ENCODE measurements around the gene SIRPA.

DNA sequence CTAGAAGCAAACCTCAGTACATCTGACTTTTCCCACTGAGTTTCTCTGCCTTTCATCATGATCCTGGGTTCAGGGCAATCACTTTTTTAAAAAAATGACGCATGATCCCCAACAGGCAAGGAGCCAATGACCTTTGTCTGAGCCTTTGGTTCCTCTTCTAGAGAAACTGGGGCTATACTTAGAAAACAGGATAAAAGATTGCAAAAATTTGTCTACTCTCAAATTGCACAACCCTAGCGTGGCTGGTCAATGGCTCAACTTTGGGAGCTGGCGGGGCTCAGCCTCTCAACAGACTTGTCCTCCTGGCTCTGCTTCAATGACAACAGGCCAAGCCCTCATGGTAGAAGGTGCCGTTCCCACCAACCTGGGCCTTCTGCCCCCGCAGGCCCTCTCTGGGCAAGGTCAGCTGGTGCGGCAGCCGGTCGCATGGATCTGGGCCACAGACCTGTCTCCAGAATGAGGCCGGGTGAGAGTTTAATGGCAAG, 50.0 kb downstream of the SIRPA start:
- TF ChIP-seq, protein P1, sequence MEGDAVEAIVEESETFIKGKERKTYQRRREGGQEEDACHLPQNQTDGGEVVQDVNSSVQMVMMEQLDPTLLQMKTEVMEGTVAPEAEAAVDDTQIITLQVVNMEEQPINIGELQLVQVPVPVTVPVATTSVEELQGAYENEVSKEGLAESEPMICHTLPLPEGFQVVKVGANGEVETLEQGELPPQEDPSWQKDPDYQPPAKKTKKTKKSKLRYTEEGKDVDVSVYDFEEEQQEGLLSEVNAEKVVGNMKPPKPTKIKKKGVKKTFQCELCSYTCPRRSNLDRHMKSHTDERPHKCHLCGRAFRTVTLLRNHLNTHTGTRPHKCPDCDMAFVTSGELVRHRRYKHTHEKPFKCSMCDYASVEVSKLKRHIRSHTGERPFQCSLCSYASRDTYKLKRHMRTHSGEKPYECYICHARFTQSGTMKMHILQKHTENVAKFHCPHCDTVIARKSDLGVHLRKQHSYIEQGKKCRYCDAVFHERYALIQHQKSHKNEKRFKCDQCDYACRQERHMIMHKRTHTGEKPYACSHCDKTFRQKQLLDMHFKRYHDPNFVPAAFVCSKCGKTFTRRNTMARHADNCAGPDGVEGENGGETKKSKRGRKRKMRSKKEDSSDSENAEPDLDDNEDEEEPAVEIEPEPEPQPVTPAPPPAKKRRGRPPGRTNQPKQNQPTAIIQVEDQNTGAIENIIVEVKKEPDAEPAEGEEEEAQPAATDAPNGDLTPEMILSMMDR (IDR thresholded peaks at IDR 0.05): no peak
- TF ChIP-seq MLX (CRISPR knock-in tag; IDR thresholded peaks at IDR 0.05): no peak
- TF ChIP-seq ATF1 (CRISPR knock-in tag; IDR thresholded peaks at IDR 0.05): no peak
- no peak for TF ChIP-seq ZNF423 (CRISPR knock-in tag; IDR thresholded peaks at IDR 0.05)
- TF ChIP-seq MAX (CRISPR knock-in tag; IDR thresholded peaks at IDR 0.05): no peak
- TF ChIP-seq, protein P2, sequence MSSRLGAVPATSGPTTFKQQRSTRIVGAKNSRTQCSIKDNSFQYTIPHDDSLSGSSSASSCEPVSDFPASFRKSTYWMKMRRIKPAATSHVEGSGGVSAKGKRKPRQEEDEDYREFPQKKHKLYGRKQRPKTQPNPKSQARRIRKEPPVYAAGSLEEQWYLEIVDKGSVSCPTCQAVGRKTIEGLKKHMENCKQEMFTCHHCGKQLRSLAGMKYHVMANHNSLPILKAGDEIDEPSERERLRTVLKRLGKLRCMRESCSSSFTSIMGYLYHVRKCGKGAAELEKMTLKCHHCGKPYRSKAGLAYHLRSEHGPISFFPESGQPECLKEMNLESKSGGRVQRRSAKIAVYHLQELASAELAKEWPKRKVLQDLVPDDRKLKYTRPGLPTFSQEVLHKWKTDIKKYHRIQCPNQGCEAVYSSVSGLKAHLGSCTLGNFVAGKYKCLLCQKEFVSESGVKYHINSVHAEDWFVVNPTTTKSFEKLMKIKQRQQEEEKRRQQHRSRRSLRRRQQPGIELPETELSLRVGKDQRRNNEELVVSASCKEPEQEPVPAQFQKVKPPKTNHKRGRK (CRISPR knock-in tag; IDR thresholded peaks at IDR 0.05; ENCODE audit: borderline replicate concordance): no peak
- TF ChIP-seq, protein P3, sequence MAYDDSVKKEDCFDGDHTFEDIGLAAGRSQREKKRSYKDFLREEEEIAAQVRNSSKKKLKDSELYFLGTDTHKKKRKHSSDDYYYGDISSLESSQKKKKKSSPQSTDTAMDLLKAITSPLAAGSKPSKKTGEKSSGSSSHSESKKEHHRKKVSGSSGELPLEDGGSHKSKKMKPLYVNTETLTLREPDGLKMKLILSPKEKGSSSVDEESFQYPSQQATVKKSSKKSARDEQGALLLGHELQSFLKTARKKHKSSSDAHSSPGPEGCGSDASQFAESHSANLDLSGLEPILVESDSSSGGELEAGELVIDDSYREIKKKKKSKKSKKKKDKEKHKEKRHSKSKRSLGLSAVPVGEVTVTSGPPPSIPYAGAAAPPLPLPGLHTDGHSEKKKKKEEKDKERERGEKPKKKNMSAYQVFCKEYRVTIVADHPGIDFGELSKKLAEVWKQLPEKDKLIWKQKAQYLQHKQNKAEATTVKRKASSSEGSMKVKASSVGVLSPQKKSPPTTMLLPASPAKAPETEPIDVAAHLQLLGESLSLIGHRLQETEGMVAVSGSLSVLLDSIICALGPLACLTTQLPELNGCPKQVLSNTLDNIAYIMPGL (CRISPR knock-in tag; IDR thresholded peaks at IDR 0.05): no peak
- TF ChIP-seq USF1 (CRISPR knock-in tag; IDR thresholded peaks at IDR 0.05): no peak
- TF ChIP-seq CREB1 (CRISPR knock-in tag; IDR thresholded peaks at IDR 0.05): no peak
- TF ChIP-seq, protein P4, sequence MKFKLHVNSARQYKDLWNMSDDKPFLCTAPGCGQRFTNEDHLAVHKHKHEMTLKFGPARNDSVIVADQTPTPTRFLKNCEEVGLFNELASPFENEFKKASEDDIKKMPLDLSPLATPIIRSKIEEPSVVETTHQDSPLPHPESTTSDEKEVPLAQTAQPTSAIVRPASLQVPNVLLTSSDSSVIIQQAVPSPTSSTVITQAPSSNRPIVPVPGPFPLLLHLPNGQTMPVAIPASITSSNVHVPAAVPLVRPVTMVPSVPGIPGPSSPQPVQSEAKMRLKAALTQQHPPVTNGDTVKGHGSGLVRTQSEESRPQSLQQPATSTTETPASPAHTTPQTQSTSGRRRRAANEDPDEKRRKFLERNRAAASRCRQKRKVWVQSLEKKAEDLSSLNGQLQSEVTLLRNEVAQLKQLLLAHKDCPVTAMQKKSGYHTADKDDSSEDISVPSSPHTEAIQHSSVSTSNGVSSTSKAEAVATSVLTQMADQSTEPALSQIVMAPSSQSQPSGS (CRISPR knock-in tag; IDR thresholded peaks at IDR 0.05; ENCODE audit: borderline replicate concordance, low read depth): no peak
